KG1 (cell line): Measurements from ENCODE around the gene METTL25B.

ENCODE experiments used
- DNase-seq: peaks from one replicate; lab custom pipeline; 2025; lab: John Stamatoyannopoulos, UW

METTL25B gene

GRCh38 chr1:156727926-156728598 lies at the start of gene METTL25B:
Gene METTL25B (plus strand): TSS chr1:156728469. CDS start chr1:156729105, 636 bp downstream.
- DNase-seq = peak; percentile 72

GRCh38 chr1:156680056-156680455 lies 48.2 kb upstream of the METTL25B start:
- no peak for DNase-seq

GRCh38 chr1:156681196-156681960 lies 46.9 kb upstream of the METTL25B start:
- no peak for DNase-seq

GRCh38 chr1:156682166-156682890 lies 45.9 kb upstream of the METTL25B start:
- no peak for DNase-seq

GRCh38 chr1:156684227-156684782 lies 44.0 kb upstream of the METTL25B start:
- no peak for DNase-seq

DNA sequence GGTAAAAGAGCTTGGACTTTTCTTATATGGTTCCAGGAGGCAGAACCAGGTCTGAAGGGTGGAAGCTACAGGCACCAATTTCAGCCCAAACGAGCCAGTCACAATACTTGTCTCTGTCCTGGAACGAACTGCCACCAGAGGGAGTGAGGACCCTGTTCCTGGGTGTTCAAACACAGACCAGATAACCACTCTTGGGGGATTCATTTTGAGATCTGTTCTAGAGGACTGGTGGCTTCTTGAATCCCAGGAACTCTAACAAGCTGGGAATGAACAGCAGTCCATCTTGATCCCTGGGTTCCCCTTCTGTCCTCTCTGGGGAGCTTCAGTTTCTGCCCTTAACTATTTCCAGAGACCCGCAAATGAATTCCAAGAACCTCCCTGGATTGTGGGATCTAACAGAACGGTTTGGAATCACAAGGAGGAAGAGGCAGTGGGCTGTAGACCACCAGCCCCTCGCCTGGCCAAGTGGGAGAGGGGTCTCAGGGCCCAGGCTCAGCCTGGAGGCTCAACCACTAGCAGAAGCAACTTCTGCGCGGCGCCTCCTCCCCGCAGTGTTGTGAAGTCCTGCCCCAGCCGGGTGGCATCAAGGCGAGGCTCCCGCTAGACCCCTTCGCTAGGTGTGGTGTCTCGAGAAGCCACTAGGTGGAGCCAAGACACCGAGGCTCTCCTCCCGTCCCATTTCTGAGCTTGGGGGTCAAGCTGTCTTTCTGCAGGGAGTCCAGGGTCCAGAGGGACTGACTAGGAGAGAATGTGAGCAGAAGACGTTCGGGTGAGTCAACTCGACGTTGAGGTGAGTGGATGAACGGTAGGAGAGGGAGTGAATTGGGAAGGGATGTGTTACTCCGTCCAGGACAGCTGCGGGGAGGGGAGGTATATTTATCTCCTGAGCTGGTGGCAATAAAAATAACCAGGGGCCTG lies 39.0 kb upstream of the METTL25B start:
- peak; percentile 61 for DNase-seq

GRCh38 chr1:156689953-156690674 lies 38.2 kb upstream of the METTL25B start:
- DNase-seq = no peak

DNA sequence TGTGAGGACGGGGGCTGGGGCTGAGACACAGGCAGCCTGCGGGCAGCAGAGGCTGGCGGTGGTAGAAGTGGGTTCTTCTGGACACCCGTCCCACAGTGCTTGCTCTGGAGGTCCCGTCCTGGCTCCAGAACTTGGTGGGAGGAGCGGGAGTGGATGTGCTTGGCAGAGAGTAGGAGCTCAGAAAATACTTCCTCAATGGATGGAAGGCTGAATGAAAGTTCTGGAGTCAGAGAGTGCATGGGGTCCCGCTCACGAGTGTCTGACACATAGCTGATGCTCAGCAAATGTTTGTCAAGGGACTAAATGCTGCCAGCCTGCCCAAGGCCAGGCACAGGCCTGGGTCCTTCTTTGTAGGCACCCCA lies 37.6 kb upstream of the METTL25B start:
- DNase-seq = no peak

DNA sequence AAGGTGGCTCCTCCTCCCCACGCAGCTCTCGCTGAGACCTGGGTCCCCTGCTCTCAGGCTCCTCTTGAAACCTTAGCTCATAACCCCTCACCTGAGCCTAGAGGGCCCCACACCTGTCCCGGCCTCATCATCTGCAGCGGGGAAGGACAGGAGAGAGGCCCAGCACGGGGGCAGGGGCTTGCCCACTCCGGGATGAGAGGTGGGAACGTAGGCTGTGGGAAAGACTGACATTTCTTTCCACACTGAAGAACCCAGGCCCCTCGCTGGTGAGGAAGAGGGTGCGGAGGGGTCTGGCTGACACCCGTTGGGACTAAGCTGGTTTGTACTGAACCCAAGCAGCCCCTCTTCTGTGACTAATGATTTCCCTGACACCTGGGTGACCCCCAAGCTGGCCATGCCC lies 37.1 kb upstream of the METTL25B start:
- no peak for DNase-seq

- DNase-seq = no peak
Observed at GRCh38 chr1:156691665-156692440, 36.4 kb upstream of the METTL25B start.

GRCh38 chr1:156692441-156692924 lies 35.8 kb upstream of the METTL25B start:
- DNase-seq = no peak

- no peak for DNase-seq
Observed at GRCh38 chr1:156692925-156693847, 35.1 kb upstream of the METTL25B start.

DNA sequence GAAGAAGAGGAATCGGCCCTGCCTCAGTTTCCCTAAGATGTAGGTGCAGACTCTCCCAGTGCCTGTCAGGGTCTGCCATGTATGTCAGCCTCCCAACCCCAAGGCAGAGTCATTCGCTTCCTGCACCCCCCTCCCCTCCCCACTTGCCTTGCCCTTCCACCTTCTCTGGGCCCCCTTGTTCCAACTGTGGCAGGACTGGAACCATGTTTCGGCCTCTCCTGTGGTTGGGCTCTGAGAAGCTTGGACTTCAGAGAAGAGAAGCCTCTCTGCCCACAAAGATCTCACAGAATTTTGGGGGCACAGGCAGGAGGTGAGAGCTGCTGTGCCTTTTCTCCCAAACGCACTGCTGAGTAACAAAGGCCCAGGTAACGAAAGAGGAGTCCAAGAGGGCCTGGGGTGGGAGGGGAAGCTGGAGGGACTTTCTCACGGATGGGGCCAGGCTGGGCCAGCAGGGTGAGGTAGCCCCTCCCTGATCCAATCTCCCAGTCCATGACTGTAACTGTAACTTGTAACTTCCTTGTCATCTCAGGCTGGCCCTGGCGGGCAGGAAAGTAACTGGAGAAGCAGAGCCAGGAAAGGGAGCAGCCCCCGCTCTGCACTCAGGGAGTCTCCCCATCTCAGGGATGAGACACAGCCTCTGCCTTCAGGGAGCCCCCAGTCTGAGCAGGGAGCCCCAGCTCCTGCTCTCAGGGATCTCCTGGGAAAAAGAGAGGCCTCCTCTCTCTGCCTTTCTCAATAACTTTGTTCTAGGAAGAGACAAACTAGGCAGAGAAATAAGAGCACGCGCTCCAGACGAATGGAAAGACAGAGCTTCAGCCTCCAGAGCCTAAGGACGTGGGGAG lies 34.2 kb upstream of the METTL25B start:
- DNase-seq = no peak

GRCh38 chr1:156694690-156694962 lies 33.6 kb upstream of the METTL25B start:
- DNase-seq = no peak

DNA sequence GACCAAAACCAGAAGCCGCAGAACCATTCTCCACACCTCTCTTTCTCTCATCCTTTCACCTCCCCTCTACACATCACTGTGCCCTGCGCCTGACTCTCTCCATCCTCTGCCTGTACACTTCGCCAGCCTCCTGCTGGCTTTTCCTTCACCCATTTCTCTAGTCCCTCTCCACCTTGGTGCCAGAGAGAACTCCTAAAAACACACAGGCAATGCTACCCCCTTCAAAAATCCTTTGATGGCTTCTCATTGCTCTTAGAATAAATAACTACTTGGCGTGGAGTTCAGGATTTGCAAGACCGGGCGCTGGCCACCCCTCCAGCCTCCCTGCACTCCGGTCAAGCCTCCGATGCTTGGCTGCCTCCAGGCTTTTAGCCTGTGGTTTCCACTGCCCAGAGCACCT lies 31.5 kb upstream of the METTL25B start:
- DNase-seq = no peak

DNA sequence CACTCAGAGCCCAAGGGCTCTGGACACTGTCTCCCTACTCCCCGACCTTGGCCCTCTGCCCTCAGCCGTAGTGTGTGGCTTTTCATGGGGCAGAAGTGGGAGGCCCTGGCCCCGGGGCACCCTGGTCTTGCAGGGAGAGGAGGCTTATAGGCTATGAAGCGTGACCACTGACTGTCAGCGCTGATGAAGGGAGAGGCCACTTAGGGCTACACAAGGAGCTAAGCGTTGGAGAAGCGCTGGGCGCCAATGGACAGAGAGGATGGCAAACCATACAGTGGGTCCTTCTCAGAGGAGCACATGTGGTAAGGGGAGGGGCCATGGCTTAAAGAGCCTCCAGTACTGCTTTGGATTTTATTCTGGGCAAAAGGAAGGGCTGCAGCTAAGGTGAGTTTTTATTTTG lies 30.8 kb upstream of the METTL25B start:
- DNase-seq = no peak

- DNase-seq = no peak
Observed at GRCh38 chr1:156698995-156699394, 29.3 kb upstream of the METTL25B start.
